Activated CD4-positive, alpha-beta T cell treated with anti-CD3 and anti-CD28 coated beads, Interleukin-10, Interleukin-2, amounts not matched to agents 100 ng/mL and 50 ng/mL, durations not matched to agents 16 hours and 8 hours (primary cell): Measurements from ENCODE around the gene PIN1.
"Not testable (repeated sequence)": the region's sequence is repeated elsewhere in the genome, so short reads cannot be mapped to it uniquely, and the experiment has no call there.

ENCODE experiments used
- DNase-seq: peaks from one replicate; pipeline ENCODE4 v3.0.0-alpha.2; 2020

PIN1 gene

DNA sequence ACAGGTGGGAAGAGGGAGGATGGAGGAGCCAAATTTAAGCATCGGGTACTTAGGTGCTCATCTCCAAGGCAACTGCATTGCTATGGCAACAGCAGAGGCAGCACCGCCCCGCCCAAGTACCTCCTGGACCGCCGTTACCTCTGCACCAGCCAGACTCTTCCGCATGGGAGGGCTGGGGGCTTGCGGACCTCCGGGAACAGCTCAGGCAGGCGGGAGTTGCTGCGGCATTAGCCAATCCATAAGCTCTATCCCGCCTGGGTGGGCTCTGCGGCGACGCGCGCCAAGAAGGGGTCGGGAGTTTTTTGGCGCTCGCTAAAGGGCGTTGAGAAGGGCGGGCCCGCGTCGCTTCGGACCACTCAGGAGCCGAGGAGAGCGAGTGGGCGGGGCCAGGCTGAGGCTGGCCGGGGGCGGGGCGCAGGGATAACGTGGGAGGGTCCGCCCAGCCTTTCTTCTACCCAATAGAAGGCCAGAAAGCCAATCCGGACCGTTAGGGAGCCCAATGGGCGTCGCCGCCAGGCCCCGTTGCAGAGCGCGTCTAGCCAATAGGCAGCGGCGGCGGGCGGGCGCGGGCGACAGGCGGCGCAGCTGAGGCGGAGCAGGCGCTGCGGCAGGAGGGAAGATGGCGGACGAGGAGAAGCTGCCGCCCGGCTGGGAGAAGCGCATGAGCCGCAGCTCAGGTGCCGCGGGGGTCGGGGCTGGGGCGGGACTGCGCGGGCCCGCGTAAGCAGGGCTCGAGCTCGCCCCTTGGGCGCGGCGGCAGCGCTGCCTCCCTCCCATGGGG is at the start of gene PIN1:
PIN1 (plus strand) TSS at position 593 of the 781 bp plus-strand sequence; CDS start at position 620, 27 bp downstream.
- peak; percentile 99 for DNase-seq

DNA sequence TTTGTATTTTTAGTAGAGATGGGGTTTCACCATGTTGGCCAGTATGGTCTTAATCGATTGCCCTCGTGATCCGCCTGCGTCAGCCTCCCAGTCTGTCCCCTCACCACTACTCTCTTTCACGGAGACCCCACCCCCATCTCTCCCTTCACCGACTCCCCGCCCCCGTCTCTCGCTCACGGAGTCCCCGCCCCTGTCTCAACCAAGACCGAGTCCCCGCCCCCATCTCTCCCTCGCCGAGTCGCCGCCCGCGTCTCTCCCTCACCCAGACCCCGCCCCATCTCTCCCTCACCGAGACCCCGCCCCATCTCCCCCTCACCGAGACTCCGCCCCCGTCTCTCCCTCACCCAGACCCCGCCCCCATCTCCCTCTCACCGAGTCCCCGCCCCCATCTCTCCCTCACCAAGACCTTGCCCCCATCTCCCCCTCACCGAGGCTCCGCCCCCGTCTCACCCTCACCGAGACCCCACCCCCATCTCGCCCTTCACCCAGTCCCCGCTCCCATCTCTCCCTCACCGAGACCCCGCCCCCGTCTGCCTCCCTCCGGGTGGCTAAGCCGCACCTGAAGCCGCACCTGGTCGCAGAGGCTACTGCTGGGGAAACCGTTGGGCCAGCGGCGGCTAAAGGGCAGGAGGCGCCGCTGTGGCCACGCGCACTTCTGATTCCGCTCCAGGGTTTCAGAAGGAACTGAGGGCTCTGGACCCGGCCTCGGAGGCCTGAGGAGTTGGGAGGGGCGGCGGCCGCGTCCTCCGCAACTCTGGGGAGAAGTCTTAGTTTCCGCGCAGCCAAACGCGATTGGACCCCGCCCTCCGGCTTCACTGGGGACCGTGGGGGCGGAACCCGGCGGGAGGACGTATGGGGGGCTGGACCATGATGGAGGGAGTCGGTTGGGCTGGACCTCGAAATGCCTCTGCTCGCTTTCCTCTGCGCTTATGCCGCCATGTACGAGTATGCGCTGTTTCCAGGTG is 49.5 kb upstream of the PIN1 start:
- peak; percentile 93 for DNase-seq

DNA sequence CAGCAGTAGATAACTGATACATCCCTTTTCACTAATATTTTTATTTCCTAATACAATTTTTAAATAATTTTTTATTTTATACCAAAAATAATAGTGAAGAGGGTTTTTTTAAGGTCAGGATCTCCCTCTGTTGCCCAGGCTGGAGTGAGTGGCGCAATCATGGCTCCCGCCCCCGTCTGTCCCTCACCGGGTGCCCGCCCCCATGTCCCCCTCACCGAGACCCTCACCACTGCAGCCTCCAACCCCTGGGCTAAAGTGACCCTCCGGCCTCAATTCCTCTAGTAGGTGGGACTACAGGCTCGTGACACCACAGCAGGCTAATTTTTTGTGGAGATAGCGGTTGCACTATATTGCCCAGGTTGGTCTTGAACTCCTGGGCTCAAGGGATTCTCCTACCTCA is 48.8 kb upstream of the PIN1 start:
- DNase-seq = no peak

DNA sequence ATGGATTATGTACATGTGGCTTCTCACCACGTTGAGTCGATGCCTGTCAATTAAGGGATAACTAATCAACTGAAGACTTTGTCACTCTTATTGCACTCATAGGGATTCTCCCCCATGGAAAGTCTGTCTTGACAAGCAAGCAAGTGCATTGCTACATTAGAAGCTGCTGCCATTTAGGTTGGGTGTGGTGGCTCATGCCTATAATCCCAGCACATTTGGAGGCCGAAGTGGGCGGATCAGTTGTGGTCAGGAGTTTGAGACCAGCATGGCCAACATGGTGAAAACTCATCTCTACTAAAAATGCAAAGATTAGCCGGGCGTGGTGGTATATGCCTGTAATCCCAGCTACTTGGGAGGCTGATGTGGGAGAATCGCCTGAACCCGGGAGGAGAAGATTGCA is 48.3 kb upstream of the PIN1 start:
- no peak for DNase-seq

DNA sequence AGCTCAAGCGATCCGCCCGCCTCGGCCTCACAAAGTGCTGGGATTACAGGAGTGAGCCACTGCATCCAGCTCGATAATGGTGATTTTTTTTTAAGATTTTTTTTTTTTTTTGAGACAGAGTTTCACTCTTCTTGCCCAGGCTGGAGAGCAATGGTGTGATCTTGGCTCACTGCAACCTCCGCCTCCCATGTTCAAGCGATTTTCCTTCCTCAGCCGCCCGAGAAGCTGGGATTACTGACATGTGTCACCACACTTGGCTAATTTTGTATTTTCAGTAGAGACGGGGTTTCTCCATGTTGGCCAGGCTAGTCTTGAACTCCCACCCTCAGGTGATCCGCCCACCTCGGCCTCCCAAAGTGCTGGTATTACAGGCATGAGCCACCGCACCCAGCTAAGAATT is 46.5 kb upstream of the PIN1 start:
- DNase-seq = not testable (repeated sequence)

DNA sequence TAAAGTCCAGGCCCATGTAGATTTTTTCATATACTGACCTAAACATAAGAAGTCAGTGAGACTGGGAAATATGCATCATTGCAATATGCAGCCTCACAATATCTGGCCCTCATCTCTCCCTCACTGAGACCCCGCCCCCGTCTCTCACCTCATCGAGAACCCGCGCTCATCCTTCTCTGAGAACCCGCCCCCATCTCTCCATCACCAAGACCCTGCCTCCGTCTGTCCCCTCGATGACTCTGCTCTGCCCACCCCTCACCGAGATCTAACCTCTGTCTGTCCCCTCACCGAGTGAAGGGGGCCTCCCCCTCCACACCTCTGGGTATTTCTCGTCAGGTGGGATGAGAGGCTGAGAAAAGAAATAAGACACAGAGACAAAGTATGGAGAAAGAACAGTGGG is 46.1 kb upstream of the PIN1 start:
- DNase-seq = no peak

DNA sequence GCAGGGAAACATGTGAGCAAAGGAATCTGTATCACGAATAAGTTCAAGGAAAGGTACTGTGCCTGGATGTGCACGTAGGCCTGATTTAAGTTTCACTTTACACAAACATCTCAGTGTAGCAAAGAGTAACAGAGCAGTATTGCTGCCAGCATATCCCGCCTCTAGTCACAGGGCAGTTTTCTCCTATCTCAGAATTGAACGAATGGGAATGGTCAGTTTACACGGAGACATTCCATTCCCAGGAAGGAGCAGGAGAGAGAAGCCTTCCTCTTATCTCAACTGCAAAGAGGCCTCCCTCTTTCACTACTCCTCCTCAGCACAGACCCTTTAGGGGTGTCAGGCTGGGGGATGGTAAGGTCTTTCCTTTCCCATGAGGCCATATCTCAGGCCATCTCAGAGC is 45.5 kb upstream of the PIN1 start:
- DNase-seq = not testable (repeated sequence)

DNA sequence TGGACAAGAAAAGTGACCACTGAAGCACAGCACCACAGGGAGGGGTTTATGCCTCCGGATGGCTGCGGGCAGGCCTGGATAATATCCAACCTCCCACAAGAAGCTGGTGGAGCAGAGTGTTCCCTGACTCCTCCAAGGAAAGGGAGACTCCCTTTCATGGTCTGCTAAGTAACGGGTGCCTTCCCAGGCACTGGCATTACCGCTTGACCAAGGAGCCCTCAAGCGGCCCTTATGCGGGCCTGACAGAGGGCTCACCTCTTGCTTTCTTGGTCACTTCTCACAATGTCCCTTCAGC is 44.1 kb upstream of the PIN1 start:
- not testable (repeated sequence) for DNase-seq

DNA sequence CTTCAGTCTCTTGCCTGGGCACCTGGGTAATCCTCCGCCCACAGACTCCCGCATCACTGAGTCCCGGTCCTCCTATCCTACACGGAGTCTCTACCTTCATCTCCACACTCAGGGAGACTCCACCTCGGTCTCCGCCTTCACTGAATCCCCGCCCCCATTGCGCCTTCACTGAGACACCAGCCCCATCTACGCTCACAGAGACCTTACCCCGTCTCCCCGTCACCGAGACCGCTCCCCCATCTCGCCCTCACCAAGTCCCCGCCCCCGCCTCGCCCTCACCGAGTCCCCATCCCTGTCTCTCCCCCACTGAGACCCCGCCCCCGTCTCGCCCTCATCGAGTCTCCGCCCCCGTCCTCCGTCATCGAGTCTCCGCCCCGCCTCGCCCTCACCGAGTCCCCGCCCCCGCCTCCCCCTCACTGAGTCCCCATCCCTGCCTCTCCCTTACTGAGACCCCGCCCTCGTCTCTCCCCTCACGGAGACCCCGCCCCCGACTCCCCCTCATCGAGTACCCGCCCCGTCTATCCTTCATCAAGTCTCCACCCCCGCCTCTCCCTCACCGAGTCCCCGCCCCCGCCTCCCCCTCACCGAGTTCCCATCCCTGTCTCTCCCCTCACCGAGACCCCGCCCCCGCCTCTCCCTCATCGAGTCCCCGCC is 43.4 kb upstream of the PIN1 start:
- DNase-seq = peak; percentile 89

DNA sequence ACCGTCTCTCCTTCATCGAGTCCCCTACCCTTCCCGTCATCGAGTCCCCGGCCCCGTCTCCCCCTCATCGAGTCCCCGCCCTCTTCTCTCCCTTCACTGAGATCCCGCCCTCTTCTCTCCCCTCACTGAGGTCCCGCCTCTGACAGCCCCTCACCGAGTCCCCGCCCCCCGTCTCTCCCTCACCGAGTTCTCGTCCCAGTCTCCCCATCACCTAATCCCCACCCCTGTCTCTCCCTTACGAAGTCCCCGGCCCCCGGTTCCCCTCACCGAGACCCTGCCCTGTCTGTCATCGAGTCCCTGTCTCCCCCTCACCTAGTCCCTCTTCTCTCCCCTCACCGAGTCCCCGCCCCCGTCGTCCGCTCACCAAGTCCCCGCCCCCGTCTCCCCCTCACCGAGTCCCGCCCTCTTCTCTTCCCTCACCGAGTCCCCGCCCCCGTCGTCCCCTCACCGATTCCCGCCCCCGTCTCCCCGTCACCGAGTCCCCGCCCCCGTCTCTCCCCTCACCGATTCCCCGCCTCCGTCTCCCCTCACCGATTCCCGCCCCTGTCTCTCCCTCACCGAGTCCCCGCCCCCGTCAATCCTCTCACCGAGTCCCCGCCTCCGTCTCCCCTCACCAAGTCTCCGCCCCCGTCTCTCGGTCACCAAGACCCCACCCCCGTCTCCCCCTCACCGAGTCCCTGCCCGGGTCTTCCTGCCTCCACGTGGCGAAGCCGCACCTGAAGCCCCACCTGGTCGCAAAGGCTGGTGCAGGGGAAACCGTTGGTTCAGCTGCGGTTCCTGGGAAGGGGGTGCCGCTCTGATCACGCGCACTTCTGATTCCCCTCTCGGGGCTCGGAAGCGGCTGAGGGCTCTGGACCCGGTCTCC is 42.7 kb upstream of the PIN1 start:
- DNase-seq = peak; percentile 85

DNA sequence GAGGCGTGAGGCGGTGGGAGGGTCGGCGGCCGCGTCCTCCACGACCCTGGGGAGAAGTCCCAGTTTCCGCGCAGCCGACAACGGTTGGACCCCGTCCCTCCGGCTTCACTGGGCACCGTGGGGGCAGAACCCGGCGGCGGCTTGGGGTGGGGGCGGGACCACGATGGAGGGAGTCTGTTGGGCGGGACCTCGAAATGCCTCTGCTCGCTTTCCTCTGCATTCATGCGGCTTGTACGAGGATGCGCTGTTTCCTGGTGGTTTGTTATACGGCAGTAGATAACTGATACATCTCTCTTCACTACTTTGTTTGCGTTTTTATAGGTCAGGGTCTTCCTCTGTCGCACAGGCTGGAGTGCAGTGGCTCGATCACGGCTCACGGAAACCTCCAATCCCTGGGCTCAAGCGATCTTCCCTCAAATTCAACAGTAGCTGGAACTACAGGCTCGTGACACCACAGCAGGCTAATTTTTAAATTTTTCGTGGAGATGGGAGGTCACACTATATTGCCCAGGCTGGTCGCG is 42.0 kb upstream of the PIN1 start:
- peak; percentile 54 for DNase-seq

DNA sequence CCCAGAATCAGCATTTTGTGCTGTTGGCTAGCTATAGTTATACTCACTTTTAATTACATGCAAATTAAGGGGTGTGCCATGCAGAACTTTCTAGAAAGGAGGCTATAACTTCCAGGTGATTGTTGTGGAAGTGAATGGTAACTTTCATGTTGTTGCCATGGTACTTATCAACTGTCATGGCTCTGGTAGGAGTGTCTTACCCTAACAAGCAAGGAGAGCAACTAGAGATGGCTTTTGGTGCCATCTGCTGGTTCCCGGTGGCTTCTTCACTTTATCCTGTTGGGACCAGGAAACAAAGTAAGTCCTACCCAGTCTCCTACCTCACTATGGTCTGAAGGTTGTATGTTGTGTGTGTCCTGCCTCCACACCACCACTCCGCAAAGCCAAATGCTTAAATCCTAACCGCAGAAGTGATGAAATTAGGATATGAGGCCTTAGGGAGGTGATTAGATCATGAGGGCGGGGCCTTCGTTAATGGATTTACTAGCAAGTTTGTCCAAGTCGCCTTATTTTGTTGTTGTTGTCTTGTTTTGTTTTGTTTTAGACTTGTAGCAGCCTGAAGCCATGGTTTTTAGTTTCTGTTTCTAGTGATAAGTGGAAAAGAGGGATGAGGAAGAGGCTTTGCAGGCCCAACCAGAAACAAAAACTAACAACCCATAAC is 38.9 kb upstream of the PIN1 start:
- peak; percentile 88 for DNase-seq

DNA sequence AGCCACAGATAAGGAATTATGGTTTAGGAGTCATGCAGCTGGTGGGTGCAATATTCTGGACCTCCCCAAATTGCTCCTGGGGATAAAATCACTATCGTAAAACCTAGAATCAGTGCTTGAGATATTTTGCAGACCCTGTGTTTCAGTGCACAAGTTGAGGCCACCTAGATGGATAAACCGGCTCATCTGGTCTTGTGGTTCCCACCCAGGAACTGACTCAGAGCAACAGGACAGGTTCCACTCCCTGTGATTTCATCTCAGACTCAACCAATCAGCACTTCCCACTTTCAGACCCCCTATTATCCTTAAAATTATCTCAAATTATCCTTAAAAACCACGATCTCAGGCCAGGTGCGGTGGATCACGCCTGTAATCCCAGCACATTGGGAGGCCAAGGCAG is 37.2 kb upstream of the PIN1 start:
- no peak for DNase-seq

DNA sequence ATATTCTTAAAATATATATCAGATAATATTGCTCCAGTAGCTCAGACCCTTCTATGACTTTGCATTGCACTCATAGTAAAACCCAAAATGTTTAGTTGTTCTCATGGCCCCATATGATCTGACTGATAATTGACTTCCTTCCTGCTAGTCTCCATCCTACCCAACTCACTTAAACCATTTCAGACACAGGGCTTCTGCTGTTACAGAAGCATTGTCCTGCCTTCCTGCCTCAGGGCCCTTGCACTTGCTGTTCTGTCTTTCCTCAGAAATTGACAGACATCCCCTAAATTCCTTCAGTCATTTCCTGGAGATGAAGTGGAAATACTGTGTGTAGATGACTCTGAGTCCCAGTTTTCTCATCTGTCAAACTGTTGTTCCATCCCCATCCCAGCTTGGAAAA is 36.0 kb upstream of the PIN1 start:
- peak; percentile 30 for DNase-seq

DNA sequence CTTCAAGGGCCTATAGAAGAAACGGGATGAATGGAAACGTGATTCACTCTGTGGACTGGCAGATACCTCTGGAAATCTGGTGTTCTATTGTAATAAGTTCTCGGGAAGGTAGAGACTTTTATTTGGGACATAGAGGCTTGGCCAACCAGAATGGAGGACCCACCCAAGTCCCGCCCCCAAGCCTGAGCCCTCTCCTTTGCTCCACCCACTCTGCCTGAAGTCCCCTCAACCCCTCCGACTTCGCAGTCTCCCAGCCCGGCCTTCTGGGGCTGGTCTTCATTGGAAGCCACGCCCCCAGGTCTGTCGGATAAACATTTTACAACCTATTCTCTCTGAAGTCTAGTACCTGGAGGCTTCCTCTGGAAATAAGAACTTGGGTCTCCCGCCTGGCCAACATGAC is 33.1 kb upstream of the PIN1 start:
- DNase-seq = no peak

DNA sequence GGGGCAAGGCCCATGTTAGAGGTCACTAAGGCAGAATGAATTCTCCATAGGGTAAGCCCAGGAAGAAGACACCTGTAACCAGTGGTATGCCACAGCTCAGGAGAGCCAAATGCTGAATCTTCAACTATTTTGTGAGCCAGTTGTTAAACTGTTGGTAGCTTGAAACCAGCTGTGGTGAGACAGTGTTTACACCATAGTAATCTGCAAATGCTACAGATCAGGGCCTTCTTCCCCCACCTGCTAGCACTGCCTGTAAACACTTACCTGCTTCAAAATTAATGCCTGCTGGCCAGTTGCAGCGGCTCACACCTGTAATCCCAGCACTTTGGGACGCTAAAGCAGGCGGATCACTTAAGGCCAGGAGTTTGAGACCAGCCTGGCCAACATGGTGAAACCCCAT is 28.3 kb upstream of the PIN1 start:
- DNase-seq = no peak

DNA sequence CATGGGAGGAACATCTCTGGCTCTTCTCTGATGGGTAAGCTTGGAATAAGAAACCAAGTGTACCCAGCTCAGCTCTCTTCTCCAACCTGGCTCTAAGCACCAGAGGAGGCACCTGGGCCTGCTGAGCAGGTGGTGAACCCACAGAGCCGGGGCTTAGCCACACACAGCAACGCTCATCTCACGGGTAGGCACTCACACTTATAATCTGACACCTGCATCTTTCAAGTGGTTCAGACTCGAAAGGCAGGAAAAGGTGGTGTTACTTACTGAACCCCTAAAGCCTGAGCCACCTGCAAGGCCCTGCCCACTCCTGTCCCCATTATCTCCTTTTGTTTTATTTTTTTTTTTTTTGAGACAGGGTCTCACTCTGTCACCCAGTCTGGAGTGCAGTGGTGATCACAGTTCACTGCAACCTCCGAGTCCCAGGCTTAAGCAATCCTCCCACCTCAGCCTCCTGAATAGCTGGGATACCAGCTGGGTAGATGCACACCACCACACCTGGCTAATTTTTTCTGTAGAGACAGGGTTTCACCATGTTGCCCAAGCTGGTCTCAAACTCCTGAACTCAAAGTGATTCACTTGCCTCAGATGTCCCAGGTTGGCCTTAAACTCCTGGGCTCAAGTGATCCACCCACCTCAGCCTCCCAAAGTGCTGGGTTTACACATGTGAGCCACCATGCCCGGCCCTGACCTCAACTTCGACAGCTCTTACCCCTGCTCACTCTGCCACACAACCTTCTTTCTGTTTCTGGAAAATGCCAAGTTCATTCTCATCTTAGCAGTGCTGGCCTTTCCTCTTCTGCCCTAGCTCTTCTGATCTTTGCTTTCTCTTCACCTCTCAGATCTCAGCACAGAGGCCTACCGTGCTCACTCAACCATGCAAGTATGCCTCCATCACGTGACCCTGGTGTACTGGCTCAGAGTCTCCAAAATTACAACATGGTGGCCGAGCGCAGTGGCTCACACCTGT is 26.0 kb upstream of the PIN1 start:
- DNase-seq = no peak

DNA sequence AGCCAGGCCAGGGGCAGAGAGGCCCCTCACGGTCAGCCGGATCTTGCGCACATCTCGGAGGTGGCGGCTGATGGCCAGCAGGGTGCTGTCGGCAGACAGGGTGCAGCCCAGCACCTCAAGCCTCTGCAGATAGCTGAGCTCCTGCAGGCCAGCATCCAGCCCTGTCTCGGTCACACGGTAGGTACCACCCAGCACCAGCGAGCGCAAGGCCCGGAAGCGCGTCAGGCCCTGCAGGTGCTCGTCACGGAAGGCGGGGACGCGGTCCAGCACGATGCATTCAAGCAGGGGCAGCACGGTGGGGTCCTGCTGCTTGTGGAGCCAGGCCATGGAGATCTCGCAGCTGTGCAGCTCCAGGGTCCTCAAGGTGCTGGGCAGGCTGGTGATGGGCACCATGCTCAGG is 24.0 kb upstream of the PIN1 start:
- no peak for DNase-seq

DNA sequence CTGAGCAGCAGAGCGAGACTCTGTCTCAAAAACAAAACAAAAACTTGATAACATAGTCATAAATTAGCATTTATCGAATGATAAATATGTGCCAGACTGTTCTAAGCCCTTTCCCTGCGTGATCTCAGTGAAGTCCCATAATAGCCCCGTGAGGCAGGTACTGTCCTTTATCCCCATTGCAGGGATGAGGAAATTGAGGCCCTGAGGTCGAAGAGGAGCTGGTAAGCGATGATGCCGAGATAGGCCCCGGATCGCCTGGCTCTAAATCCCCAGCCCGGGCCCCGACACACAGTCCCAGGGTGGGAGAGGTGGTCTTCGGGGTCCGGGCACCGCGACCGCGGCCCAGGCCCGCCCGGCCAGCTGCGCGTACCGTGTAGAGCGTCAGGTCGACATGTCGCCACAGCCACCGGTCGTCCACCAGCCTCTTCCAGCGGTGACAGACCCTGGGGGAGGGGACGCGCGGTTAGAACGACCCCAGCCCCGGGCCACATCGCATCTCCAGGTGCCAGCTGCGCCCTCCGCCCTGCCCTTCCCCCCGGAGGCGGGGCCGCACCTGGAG is 16.9 kb upstream of the PIN1 start:
- no peak for DNase-seq
